ACHN (cell line): Measurements from ENCODE around the gene TARBP1.

Source experiments
- DNase-seq: peaks from one replicate; pipeline ENCODE4 v3.0.0-alpha.2; 2015
- in situ Hi-C: cut with HindIII; loops from 2 replicates; pipeline ENCODE4 v1.10.0; 2017; ENCODE audit warnings: low sequenced_read_pairs, low pct_ligation_motif_present, low pct_unique_long_range_greater_than_20kb

The TARBP1 gene

DNA sequence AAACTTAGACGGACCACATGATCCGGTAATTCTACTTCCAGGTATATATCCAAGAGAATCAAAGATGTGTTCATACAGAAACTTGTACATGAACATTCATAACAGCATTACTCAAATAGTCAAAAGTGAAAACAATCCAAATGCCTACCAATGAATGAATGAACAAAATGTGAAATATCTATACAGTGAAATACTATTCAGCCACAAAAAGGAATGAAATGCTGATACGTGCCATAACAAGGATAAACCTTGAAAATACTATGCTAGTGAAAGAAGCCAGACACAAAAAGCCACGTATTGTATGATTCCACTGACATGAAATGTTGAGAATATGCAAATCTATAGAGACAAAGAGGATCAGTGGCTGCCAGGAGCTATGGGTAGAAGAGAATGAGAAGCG, 18.3 kb downstream of the TARBP1 start:
- in situ Hi-C loops: no loop called here
- no peak for DNase-seq

DNA sequence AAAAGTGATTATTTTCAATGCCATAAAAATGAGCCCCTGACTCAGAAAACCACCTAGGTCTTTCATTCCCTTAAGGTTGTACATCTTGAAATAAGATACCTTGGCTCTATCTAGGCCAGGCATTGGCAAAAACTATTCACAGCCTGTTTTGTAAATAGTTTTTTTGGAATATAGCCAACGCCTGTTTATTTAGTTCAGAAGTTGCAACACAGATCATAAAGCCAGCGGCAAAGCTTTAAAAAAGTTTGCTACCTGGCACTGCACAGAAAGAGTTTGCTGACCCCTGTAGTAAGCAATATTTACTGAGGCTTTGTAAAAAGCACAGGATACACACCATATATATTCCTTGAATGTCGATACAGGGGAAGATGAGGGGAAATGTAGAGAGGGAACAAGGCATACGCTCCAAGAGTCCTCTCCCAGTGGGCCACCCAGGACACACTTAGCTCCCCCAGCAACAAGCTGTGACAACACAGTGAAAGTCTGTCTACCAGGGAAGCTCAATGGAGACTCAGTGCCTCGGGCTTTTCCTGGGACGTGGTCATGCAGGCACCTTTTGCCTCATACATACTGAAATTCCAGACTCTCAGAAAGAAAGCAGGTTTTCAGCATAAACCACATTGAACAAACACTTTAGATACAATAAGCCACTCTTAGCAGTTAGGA, 20.5 kb downstream of the TARBP1 start:
- in situ Hi-C loops: no loop called here
- no peak for DNase-seq

DNA sequence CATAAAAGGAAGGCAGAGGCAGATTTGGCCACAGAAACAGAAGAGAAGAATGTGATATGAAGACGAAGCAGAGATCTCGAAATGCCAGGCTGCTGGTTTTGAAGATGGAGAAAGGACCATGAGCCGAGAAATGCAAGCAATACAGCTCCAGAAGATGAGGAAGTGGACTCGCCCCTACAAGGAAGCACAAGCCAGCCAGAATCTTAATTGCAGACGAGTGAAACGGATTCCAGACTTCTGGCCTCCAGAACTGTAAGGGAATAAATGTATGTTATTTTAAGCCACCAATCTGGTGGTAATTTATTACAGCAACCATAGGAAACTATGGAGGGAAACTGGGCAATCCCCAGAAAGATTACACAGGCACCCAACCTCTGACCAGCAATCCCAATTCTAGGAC, 24.1 kb downstream of the TARBP1 start:
- no peak for DNase-seq
- in situ Hi-C loops: no loop called here

DNA sequence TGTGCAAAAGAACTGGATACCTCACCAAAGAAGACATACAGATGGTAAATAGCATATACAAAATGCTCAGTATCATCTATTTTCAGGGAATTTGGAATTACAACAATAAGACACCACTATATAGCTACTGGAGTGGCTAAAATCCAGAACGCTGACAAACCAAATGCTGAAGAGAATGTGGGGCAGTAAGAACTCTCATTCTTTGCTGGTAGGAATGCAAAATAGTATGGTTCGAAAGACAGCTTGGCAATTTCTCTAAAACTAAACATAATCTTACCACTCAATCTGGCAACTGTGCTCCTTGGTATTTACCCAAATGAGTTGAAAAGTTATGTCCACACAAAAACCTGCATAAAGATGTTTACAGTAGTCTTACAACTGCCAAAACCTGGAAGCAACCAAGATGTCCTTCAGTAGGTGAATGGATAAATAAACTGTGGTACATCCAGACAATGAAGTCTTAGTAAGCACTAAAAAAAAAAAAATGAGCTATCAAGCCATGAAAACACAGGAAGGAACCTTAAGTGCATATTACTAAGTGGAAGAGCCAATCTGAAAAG, 26.5 kb downstream of the TARBP1 start:
- in situ Hi-C loops: no loop called here

DNA sequence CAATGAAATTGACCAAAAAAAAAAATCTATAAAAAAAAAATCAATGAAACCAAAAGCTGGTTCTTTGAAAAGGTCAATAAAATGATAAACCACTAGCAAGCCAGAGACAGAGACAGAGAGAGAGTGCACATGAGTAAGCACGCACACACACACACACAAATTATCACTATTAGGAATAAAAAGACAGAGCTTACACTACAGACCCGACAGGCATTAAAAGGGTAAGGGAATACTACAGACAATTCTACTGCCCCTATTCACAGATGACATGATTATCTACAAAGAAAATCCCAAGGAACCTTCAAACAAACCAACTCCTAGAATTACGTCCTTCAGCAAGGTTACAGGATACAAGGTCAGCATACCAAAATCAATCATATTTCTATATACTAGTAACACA, 38.6 kb downstream of the TARBP1 start:
- no peak for DNase-seq
- in situ Hi-C loops: no loop called here

More for the DNA sequence above, 26.5 kb downstream of the TARBP1 start:
- no peak for DNase-seq

DNA sequence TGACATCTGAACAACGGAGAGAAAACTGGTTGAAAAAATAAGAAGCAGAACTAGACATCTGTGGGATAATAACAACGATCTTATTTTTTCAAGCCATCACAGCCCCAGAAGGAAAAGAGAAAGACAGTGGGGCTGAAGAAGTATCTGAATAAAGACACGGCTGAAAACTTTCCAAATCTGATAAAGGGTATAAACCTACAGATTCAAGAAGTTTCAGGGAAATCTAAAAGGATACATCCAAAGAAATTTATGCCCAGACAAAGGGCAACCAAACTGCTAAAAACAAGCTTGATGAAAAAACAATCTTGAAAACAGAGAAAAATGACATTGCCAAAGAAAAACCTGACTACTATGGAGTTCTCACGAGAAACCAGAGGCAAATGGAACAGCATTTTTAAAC, 40.4 kb downstream of the TARBP1 start:
- in situ Hi-C loops: no loop called here
- no peak for DNase-seq

DNA sequence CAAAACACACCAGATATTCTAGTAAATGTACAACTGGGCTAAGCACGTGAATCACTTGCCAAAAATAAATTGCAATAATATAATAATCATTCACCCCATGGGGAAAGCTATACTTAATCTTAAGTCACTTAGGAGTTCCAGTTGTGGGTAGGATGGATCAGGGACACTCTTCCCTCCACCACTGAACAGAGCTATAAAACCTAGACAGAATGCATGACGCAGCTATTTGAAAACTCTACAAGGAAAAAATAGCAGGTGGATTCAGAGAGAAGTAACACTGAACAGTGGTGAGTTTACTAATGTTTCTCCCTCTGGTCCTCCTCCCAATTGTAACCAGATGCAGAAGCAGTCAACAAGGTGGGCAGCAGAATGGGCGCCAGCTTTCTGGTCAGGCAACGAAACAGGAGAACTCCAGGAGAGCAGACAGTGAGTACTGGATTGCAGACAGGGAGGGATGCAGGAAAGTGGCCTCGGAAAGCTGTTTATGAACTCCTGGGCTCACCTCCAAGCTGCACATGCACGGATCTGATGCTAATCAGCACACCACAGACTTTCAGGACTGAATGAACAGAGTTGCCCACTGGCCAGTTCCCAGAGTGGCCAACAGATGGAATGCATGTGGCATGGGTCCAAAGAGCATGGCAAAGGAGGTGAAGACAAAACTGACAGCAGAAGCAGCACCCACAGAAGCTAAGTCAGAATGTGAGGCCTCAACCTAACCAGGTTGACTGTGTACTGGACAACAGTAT, 41.4 kb downstream of the TARBP1 start:
- DNase-seq: no peak
- in situ Hi-C loops: no loop called here

DNA sequence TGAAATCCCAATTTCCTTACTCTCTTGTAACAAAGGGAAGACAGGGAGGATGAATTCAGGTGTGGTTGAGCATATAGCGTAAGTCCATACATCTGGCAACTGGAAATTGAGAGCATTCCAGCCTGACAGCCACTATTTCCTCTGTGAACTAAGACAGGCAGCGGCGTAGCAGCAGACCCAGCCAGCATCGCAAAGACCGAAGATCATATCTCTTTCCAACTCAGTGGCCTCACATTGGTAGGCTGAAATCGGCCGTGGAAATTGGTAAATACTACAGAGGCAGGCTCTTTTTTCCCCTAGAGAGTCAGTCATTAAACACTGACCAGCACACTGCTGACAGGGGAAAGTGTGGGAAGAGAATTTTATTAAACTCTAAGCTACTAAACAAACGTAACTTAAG, 43.4 kb downstream of the TARBP1 start:
- in situ Hi-C loops: no loop called here
- no peak for DNase-seq

DNA sequence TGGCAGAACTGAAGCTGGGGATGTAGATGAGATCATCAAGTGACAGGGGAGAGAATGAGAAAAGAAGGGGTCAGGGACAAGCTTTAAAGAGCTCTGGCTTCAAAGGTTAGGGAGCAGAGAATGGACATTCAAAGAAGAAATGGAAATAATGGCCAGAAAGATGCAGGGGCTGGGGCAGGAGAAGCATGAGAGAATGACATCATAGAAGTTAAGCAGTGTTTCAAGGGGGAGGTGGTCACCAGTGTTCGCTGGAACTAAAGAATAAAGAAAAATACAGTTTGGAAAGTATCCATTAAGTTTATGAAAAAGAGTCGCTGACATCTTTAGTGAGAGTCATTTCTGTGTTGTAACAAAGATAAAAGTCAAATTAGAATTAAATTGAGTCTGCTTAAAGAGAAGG, 44.3 kb downstream of the TARBP1 start:
- no peak for DNase-seq
- in situ Hi-C loops: no loop called here

DNA sequence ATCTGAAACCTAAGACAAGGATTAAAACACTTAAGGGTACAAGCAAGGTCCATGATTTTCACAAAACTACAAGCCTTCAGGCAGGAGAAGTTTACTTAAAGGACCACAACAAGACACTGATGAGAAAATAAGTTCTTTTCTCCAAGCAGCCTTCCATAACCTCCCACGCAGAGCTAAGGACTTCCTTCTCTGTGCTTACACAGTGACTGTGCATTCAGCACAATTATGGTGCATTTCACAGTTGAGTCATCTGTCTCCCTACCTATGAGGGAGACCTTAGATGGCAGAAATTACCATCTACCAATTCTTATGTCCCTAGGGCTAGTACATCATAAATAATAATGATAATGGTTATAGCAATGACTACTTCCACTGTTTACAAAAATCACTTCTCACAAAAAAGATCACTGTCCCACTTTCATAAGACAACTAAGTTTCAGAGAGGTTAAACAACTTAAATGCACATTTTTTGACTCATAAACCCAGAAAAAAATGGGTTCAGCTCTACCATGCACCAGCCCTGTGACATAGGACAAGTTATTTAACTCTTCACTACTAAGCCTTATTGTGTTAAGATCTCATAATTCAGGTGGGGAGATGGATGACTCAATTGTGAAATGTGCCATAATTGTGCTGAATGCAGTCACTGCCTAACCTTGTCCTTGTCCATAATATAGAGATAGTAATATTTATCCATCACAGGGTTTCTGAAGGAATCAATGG, 45.3 kb downstream of the TARBP1 start:
- DNase-seq: no peak
- in situ Hi-C loops: no loop called here

DNA sequence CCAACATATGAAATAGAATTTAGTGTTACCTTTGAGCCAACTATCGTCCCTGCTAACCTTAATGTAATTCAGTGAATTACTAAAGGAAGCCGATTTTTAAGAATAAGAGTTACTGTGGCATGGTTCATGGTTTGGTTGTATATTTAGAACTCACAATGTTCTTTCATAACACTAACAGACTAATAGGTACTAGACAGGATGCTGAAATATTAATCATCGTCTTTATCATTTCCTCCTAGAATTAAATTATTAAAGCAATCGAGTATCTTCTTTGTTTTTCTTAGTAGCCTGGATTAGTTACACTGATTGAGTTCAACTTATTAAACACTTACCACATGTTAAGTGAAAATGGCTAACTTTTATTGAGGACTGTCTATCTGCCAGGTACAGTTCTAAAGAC, 47.7 kb downstream of the TARBP1 start:
- DNase-seq: no peak
- in situ Hi-C loops: no loop called here

DNA sequence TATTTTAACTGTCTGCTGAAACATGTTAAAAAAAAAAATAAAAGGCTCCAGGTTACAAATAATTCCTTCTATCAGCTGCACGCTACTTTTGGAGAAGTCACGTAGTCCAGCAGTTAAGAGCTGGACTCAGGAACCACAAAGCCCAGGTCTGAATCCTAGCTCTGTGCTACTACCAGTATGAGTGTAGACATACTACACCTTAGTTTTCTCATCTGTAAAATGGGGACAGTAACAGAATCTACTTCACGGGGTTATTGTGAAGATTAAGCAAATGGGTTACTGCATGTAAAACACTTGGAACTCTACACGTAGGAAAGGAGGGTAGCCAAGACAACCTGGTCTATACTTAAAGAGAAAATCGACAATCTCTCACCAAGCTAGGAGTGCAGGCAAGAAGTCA, 48.3 kb downstream of the TARBP1 start:
- no peak for DNase-seq
- in situ Hi-C loops: no loop called here

DNA sequence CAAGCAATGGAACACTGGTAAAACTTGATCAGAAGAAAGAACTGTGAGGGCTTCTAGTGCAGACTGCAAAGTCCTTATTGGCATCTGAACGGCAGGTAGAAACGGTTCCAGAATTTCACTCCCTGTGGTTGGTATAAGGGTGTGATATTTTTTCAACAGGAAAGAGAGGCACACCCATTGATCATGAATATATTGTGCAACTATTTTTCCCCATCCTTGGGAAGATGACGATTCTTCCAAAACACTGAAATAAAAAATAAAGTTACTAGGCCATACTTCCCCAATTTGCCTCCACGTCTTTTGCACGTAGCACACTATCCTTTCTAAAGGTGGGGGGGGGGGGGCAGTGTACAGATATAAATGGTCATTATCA, 49.6 kb downstream of the TARBP1 start:
- in situ Hi-C loops: no loop called here
- DNase-seq: no peak

DNA sequence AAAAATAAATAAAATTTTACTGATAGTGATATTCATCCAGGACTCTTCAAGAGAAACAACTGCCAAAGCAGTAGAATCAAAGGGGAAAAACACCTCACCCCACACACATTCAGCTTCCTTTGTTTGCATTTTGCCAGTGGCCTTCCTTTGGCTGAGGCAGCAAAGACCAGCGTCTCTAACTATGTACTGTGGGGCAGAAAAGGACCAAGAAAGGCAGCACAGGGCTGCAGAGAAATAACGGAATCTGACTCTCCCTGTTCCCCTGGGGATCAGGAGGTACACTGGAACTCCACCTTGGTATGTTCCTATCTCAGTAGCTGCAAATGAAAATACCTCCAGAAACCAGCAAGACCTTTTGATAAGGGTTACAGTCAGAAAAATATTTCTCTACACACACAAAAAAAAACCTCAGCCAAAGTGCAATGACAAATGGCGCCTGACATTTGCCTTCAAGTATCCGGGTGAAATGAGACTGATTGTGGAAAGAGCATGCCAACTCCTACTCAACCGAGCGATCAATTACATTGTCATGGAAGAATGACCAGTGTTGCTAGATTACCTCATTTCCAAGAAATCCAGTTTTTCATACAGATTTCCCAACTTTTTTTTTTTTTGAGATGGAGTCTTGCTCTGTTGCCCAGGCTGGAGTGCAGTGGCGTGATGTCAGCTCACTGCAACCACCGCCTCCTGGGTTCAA, 50.9 kb downstream of the TARBP1 start:
- in situ Hi-C loops: no loop called here
- DNase-seq: no peak

DNA sequence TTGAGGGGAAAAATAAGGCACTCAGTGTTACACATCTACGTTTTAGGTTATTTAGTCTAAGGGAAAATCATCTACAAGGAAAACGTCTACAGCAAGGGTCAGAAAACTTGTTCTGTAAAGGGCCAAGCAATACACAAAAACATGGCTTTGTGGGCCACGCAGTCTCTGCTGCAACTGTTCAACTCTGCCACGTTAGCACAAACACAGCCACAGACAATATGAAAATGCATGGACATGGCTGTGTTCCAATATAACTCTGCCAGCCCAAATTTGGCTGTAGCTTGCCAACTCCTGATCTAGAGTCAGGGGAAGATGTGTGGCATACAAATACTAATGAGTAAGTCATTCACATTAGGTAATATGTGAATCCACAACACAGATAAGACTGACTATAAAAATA, 65.0 kb downstream of the TARBP1 start:
- no peak for DNase-seq
- in situ Hi-C loops: no loop called here

DNA sequence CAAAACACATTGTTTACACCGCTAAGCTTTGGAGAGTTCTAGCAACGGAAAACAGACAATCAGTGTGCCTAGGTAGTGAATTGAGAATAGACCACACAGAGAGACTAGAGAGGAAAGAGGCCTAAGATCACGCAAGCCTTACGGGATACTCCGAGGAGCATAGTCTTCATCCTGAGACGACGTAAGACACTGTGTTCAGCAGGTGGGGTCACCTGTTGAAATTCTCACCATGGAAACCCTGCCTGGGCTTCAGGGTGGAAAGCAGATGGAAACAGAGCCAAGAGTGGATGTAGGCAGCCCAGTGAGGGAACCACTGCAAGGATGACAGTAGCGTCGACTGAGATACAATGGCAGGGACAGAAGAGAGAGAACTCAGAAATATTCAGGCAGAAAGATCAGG, 65.5 kb downstream of the TARBP1 start:
- DNase-seq: no peak
- in situ Hi-C loops: no loop called here

DNA sequence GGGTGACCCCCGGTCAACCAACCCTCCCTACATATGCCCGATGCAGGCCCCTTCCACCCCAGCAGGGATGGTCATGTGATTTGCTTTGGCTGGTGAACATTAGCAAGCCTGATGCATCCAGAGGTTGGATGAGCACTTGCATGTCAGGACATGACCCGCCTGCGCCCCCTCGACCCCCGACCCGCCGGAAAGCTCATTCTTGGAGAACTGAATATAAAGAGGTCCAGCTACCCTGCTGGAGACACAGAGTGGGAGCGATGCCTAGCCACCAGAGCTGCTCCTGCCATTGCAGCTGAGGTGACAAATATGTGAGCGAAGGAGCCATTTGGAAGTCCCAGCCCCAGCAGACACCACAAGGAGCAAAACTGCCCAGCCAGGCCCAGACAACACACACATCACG, 66.1 kb downstream of the TARBP1 start:
- no peak for DNase-seq
- in situ Hi-C loops: no loop called here

DNA sequence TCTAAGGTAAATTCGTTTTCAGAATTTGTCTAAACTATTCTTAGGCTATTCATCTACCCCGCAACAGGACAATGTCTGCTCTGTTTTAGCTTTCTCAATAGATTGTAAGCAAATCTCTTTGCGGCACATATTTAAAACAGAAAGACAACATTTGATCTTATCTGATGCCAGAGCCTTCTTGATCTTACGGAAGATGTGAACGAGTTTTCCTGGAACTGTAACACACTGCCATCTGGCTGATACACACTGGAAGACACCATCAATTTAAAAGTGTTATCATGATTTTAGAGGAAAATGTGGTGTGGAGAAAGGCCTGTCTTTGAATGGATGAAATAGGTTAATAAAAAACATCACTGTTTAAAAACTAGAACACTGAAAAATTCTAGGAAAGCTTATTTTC, 69.7 kb downstream of the TARBP1 start:
- in situ Hi-C loops: no loop called here
- DNase-seq: peak; percentile 7

DNA sequence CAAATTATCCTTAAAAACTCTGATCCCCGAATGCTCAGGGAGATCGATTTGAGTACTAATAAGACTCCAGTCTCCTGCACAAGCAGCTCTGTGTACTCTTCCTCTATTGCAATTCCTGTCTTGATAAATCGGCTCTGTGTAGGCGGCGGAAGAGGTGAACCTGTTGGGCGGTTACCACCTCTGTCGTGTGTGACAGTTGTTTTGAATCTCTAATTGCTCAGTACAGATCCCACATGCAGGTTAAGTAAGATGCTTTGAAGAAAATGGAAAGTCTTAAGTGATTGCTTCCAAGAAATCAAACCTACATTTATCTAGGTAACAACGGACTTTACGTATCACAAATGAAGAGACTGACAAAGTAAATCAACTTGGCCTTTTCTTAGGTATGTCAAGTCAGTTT, 70.2 kb downstream of the TARBP1 start:
- in situ Hi-C loops: no loop called here
- no peak for DNase-seq
